ENCODE data around the gene GALNT9. TPM values are rescaled to one million over a fixed set of nuclear protein-coding genes. Genes with fewer than 3 reads are reported as not detected.

Gene GALNT9
- total RNA-seq, 4 donors from 2014 or later, result 10.9 to 52.7 (median 36.7) TPM; not detected in 1

GRCh38 chr12:132292328-132293319 is 36.8 kb downstream of the GALNT9 start:
- no peak for ATAC-seq (ENCODE audit: low FRiP score)
- TF ChIP-seq, protein P1, sequence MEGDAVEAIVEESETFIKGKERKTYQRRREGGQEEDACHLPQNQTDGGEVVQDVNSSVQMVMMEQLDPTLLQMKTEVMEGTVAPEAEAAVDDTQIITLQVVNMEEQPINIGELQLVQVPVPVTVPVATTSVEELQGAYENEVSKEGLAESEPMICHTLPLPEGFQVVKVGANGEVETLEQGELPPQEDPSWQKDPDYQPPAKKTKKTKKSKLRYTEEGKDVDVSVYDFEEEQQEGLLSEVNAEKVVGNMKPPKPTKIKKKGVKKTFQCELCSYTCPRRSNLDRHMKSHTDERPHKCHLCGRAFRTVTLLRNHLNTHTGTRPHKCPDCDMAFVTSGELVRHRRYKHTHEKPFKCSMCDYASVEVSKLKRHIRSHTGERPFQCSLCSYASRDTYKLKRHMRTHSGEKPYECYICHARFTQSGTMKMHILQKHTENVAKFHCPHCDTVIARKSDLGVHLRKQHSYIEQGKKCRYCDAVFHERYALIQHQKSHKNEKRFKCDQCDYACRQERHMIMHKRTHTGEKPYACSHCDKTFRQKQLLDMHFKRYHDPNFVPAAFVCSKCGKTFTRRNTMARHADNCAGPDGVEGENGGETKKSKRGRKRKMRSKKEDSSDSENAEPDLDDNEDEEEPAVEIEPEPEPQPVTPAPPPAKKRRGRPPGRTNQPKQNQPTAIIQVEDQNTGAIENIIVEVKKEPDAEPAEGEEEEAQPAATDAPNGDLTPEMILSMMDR (IDR thresholded peaks at IDR 0.05), result no peak

DNA sequence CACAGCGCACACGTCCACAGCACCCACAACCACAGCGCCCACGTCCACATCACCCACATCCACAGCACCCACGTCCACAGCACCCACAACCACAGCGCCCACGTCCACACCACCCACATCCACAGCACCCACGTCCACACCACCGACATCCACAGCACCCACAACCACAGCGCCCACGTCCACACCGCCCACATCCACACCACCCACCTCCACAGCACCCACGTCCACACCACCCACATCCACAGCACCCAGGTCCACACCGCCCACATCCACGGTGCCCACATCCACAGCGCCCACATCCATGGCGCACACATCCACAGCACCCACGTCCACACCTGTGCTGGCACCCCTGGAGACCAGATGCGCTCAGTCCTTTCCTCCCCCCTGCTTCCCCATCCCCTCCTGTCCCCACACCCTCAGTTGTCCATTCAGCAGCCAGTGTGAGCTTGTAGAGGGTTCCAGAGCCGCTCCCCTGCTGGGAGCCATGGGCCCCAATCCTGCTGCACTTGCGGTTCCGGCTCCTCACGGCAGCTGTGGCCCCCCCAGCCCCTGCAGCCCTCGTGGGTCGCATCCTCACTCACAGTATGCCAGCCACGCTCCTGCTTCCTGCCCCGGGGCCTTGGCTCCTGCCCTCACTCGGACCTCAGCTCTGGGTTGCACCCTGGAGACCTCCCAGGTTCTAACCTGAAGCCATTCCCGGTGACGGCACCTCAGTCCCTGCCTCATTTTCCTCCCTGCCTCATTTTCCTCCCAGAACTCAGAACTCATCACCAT is 37.8 kb downstream of the GALNT9 start:
- TF ChIP-seq, protein P1 (IDR thresholded peaks at IDR 0.05), result no peak
- no peak for ATAC-seq (ENCODE audit: low FRiP score)
- no peak for DNase-seq (ENCODE audit: low spot score)

More at GRCh38 chr12:132292328-132293319, 36.8 kb downstream of the GALNT9 start:
- DNase-seq (ENCODE audit: low spot score), result no peak

DNA sequence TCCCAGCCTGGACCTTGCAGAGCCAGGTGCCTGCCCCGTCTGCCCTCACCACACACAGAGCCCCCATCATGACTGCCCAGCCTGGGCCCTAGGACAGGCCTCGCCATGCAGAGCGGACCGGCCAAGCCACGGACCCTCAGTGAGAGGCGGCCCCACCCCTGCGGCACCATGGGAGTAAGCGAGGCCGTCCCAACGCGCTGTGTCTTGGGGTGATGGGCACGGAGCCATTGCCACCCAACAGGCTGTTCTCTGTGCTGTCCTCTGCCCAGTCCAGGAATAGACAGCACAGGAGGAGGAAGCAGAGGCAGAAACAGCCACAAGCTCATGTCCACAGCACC is 39.2 kb downstream of the GALNT9 start:
- TF ChIP-seq, protein P1 (IDR thresholded peaks at IDR 0.05), result no peak
- DNase-seq (ENCODE audit: low spot score) (no peak), ATAC-seq (ENCODE audit: low FRiP score) (no peak)

DNA sequence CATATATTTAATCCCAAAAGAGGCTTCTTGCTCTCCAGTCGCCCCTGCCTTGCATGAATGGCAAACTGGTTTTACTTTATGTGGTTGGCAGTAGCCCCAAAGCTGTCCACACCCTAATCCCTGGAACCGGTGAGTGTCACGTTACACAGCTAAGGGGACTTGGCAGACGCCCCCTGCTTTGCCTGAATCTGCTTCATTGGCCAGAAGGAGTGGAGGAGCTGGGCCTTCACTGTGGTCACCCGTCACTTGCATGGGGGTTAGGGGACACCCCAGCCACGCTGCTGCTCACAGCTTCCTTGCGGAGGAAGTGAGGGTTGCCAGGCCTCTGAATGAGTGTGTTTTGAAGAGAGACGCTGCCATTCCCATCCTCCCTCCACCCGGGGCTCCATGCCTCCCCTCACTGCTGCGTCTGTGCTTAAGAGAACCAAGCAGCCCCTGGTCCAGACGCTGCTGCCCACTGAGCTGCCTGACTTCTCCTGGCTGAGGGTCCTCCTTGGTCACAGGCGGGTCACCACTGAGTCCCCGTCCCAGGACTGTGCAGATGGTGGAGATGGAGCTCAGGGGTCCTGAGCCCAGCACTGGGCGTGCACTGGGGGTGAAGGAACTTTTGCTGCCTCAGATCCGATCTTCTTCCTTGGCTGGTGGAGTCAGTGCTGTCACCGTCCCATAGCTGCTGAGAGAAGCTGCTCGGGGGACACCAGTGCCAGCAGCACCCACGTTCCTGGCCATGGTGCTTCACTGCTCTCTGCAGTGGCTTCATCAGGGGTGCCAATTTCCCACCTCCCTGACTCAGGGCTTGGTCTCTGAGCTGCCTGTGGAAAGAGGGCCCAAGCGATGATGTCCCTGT is 39.8 kb downstream of the GALNT9 start:
- TF ChIP-seq, protein P1 (IDR thresholded peaks at IDR 0.05), result no peak
- DNase-seq (ENCODE audit: low spot score) (no peak), ATAC-seq (ENCODE audit: low FRiP score) (no peak)

DNA sequence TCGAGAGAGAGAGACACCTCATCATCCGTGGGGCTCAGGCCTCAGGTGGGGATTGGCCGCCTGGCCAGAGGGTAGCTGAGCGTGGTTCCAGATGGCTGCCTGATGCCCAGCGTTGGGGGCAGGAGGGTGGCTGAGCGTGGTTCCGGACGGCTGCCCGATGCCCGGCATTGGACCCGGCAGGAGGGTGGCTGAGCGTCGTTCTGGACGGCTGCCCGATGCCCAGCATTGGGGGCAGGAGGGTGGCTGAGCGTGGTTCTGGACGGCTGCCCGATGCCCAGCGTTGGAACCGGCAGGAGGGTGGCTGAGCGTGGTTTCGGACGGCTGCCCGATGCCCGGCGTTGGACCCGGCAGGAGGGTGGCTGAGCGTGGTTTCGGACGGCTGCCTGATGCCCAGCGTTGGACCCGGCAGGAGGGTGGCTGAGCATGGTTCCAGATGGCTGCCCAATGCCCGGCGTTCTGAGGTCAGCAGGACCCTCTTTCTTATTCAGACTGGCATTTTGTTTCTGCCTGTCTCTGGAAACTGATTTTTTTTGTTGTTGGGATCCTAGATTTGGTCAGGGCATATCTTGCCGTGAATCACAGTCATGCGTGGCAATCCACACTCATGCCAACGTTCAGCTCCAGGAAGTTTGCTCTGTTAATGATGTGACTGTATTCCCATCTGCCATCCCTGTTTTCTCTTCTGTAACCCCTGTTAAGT is 40.7 kb downstream of the GALNT9 start:
- ATAC-seq (ENCODE audit: low FRiP score), result no peak
- TF ChIP-seq, protein P1 (IDR thresholded peaks at IDR 0.05), result no peak

More for the DNA sequence above, 40.7 kb downstream of the GALNT9 start:
- DNase-seq (ENCODE audit: low spot score), result no peak

Data from omental fat pad (tissue), 4 donors.